Common myeloid progenitor, CD34-positive (primary cell): ENCODE results near the gene TRAPPC10.

Experiments used
- CTCF ChIA-PET: fragments of 350-600 bp; sonication (Branson Sonifier 250); formaldehyde crosslinking; loops from one replicate; lab custom pipeline; 2021; ENCODE audit warnings: antibody characterized with exemption; lab: Charles Lee
- POLR2A ChIA-PET: fragments of 350-600 bp; sonication (Branson Sonifier 250); formaldehyde crosslinking; loops from one replicate; lab custom pipeline; 2021; ENCODE audit warnings: antibody characterized with exemption; lab: Charles Lee
- DNase-seq, 3 donors: peaks; one replicate each; pipeline versions ENCODE4 v3.0.0 to v3.0.0-alpha.2; 2013
- H3K27ac ChIP-seq, 2 experiments: 1 replicate in 1 of 2; 2 replicates in 1 of 2; pipeline ENCODE4 v1.7.0; 2013; ENCODE audit warnings: inconsistent platforms in 2 of 2, low read length in 2 of 2, mild to moderate bottlenecking in 2 of 2, low read depth in 1 of 2, moderate library complexity in 1 of 2; ENCODE audit not compliant: severe bottlenecking in 2 of 2, insufficient read depth in 1 of 2, poor library complexity in 1 of 2
- H3K27me3 ChIP-seq, 5 experiments: replicated peaks in 2 of 5; 1 replicate in 3 of 5; 2 replicates in 2 of 5; pipeline versions ENCODE4 v1.6.1 to v1.7.0; 2013; ENCODE audit warnings: low read length in 4 of 5, mild to moderate bottlenecking in 2 of 5, moderate library complexity in 2 of 5, inconsistent platforms in 1 of 5; ENCODE audit not compliant: insufficient read depth in 5 of 5, control insufficient read depth in 4 of 5
- H3K36me3 ChIP-seq, 4 experiments: 1 replicate in 2 of 4; 2 replicates in 2 of 4; pipeline versions ENCODE4 v1.6.1 to v1.7.0; 2013; ENCODE audit warnings: low read length in 3 of 4, control low read depth in 1 of 4, mild to moderate bottlenecking in 1 of 4; ENCODE audit not compliant: control insufficient read depth in 4 of 4, insufficient read depth in 4 of 4
- H3K4me1 ChIP-seq, 4 experiments: 1 replicate in 3 of 4; 2 replicates in 1 of 4; pipeline versions ENCODE4 v1.6.1 to v1.7.1; 2013; ENCODE audit warnings: low read length in 3 of 4, mild to moderate bottlenecking in 3 of 4, control low read depth in 1 of 4, inconsistent platforms in 1 of 4, moderate library complexity in 1 of 4; ENCODE audit not compliant: control insufficient read depth in 4 of 4, insufficient read depth in 4 of 4; ENCODE audit errors: control extremely low read depth in 1 of 4
- H3K4me3 ChIP-seq, 7 experiments: 1 replicate in 4 of 7; 2 replicates in 3 of 7; pipeline versions ENCODE4 v1.5.1 to v1.7.0; 2013; ENCODE audit warnings: mild to moderate bottlenecking in 7 of 7, low read length in 6 of 7, moderate library complexity in 6 of 7, inconsistent platforms in 2 of 7, low read depth in 2 of 7, control low read depth in 1 of 7; ENCODE audit not compliant: insufficient read depth in 4 of 7, control insufficient read depth in 1 of 7; ENCODE audit errors: extremely low read depth in 1 of 7
- H3K9me3 ChIP-seq, 5 experiments: 1 replicate in 4 of 5; 2 replicates in 1 of 5; pipeline versions ENCODE4 v1.6.1 to v1.7.1; 2013; ENCODE audit warnings: low read length in 4 of 5, mild to moderate bottlenecking in 2 of 5, inconsistent platforms in 1 of 5, low read depth in 1 of 5, moderate library complexity in 1 of 5; ENCODE audit not compliant: control insufficient read depth in 4 of 5, insufficient read depth in 2 of 5; ENCODE audit errors: control extremely low read depth in 1 of 5
- WGBS: methylation state at CpG from one replicate; pipeline ENCODE4 v1.1.5; 2013; ENCODE audit not compliant: insufficient coverage; 5-methylcytosine and 5-hydroxymethylcytosine counted together

TRAPPC10 gene

DNA sequence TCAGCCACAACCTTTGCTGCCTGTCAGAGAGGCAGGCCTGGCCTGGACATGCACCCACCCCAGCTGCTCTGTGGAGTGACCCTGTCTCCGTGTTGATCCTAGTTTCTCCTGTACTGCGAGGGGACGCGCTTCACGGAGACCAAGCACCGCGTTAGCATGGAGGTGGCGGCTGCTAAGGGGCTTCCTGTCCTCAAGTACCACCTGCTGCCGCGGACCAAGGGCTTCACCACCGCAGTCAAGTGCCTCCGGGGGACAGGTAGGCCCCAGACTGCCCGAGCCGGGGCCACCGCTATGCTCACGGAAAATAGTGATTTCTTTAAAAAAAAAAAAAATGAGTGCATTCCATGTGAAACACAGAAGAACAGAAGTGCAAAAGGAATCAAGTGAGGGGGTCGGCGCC is 41.6 kb upstream of the TRAPPC10 start:
- Histone ChIP-seq H3K27me3 (no peaks in the 10 kb centered on the region), H3K4me1 (peaks cover 0 to 3% (median 0%) of the 10 kb centered on the region in 4 experiments), H3K36me3 (peaks cover 7 to 49% (median 37%) of the 10 kb centered on the region in 4 experiments), H3K27ac (no peak overlapping the region), H3K4me3 (no peak overlapping the region), H3K9me3 (no peaks in the 10 kb centered on the region)
- ChIA-PET POLR2A (no interaction called here), CTCF (interaction anchor here (0.9 kb wide), 1 partner anchor 30 kb away, joined by 3 read pairs; no protein-coding TSS in a partner anchor)
- no peak for DNase-seq
- WGBS, result 96% methylated on average over 16 of the region's 18 CpGs

DNA sequence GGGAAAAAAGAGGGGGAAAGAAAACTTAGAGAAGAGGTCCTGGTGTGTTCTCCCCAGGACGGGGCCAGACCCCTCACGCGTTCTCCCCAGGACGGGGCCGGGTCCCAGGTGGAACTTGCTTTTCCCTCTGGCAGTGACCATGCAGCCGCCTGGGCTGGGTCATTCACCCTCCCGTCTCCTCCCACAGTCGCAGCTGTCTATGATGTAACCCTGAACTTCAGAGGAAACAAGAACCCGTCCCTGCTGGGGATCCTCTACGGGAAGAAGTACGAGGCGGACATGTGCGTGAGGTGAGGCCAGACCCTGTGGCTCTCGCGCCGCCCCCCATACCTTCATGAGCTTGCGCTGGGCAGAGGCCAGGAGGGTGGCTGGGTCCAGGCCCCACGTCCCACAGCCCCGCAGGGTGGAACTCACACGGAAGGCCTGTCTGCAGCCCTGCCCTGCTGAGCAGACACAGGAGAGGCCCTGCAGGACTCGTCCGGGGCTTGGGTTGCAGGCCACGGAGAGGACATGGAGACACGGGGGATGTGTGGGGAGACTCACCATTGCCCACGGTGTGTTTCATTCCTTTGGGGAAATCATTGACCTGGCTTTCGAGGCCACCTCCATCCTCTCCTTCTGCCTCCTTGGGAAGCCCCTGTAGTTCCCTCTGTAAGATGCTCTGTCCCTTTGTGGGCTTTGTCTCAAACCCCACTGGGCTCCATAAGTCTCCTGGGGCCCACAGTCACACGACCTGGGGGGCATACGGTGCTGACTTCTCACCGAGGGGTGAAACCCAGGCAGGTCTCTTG is 40.7 kb upstream of the TRAPPC10 start:
- Histone ChIP-seq H3K27me3 (no peaks in the 10 kb centered on the region), H3K27ac (no peak overlapping the region), H3K4me1 (peaks cover 0 to 3% (median 0%) of the 10 kb centered on the region in 4 experiments), H3K4me3 (no peak overlapping the region), H3K36me3 (peaks cover 7 to 49% (median 35%) of the 10 kb centered on the region in 4 experiments), H3K9me3 (no peaks in the 10 kb centered on the region)
- no peak for DNase-seq
- ChIA-PET POLR2A (no interaction called here), CTCF (no interaction called here)
- 96% methylated on average over 29 of the region's 29 CpGs for WGBS

DNA sequence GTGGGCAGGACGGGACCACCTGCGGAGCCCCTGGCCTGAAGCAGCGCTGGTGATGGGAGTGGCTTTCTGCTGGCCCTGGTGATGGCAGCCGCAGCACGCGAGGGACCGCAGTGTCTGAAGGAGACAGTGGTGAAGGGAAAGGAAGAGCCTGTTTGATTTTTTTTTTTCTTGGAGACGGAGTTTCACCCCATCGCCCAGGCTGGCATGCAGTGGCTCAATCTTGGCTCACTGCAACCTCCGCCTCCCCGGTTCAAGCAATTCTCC is 40.2 kb upstream of the TRAPPC10 start:
- no peak overlapping the region for H3K27ac ChIP-seq
- no peaks in the 10 kb centered on the region for H3K27me3 ChIP-seq
- no peak overlapping the region for H3K4me3 ChIP-seq
- peaks cover 7 to 46% (median 32%) of the 10 kb centered on the region in 4 experiments for H3K36me3 ChIP-seq
- ChIA-PET CTCF (no interaction called here), POLR2A (no interaction called here)
- H3K9me3 ChIP-seq, result no peaks in the 10 kb centered on the region
- DNase-seq, result no peak
- 98% methylated on average over 10 of the region's 11 CpGs for WGBS
- H3K4me1 ChIP-seq, result peaks cover 0 to 3% (median 0%) of the 10 kb centered on the region in 4 experiments

DNA sequence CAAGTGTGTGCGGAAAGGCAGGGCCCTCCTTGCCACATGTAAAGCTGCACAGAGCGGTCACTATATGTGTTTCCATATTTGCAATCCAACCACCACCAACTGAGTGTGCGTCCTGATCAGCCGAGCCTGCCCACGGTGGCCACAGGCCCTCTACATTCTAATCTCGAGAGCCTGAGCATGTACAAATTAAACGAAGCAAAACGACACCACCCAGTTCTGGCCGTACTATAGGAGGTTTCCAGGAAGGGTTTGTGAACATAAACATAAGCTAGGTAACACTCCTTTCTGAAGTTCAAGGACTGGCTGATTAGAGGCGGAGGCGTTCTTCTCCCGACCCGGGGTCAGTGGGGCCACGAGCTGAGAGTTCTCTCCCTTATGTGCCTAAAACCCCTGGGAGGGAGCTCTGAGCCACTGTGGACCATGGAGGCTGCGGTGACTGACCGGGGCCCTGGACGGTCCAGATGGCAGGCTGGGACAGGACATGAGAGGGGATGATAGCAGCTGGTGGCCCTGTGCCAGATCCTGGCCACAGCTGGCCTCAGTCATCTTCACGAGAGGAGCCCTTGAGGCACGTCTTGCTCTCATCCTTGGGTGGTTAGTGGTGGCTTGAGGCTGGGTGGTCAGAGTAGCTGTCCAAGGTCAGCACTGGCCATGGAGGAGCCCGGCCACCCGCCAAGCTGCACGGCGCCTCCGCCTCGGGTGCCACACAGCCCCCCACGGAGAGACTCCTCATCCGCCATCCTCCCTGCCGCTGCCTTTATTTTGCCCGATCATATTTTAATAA is 39.1 kb upstream of the TRAPPC10 start:
- WGBS, result 93% methylated on average over 24 of the region's 29 CpGs
- DNase-seq, result no peak
- peaks cover 7 to 43% (median 28%) of the 10 kb centered on the region in 4 experiments for H3K36me3 ChIP-seq
- H3K27me3 ChIP-seq, result no peaks in the 10 kb centered on the region
- no peak overlapping the region for H3K27ac ChIP-seq
- peaks cover 0 to 3% (median 0%) of the 10 kb centered on the region in 4 experiments for H3K4me1 ChIP-seq
- H3K9me3 ChIP-seq, result no peaks in the 10 kb centered on the region
- CTCF ChIA-PET, result interaction anchor here (0.8 to 1.0 kb wide), 3 partner anchors 9 to 165 kb away, joined by 3 to 4 read pairs (median 3); no protein-coding TSS in a partner anchor
- H3K4me3 ChIP-seq, result no peak overlapping the region
- POLR2A ChIA-PET, result no interaction called here

DNA sequence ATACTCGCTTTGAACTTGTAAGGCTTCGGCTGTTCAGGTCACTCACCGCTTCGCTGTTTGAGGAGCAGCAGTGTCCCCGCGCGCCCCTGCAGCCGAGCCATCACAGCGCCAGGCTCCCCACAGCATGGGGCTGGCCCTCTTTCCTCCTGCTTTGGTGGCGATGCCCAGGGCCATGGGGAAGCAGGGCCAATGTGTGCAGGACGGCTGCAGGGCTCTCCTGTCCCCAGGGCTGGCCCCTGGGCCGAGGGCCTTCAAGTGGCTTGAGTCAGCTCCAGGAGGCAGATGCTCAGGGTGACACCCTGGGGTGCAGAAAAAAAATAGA is 38.5 kb upstream of the TRAPPC10 start:
- H3K27ac ChIP-seq, result no peak overlapping the region
- no peak for DNase-seq
- peaks cover 0 to 3% (median 0%) of the 10 kb centered on the region in 4 experiments for H3K4me1 ChIP-seq
- H3K27me3 ChIP-seq, result no peaks in the 10 kb centered on the region
- 95% methylated on average over 10 of the region's 12 CpGs for WGBS
- ChIA-PET POLR2A (no interaction called here), CTCF (interaction anchor here (0.9 to 1.0 kb wide), 2 partner anchors 8 to 165 kb away, joined by 3 to 4 read pairs; no protein-coding TSS in a partner anchor)
- no peaks in the 10 kb centered on the region for H3K9me3 ChIP-seq
- no peak overlapping the region for H3K4me3 ChIP-seq
- peaks cover 7 to 47% (median 29%) of the 10 kb centered on the region in 4 experiments for H3K36me3 ChIP-seq

DNA sequence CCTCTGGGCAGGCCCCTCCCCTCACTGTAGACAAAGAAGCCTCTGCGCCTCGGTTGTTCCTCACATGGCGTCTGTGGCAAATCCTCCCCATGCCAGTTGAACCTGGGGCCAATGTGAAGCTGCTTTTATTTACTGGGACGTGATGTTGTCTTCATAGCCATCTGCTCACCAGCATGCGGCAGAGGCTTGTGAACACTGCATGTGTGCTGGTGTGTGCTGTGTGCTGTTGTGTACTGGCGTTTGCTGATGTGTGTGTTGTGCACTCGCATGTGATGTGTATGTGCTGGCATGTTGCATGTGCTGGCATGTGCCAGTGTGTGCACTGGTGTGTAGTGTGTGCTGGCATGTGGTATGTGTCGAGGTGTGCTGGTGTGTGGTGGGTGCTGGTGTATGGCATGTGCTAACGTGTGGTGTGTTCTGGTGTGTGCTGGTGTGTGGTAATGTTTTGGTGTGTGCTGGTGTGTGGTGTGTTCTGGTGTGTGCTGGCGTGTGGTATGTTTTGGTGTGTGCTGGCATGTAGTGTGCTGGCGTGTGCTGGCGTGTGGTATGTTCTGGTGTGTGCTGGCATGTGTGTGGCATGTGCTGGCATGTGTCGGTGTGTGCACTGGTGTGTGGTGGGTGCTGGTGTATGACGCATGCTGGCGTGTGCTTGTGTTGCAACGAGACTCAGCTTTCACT is 37.2 kb upstream of the TRAPPC10 start:
- Histone ChIP-seq H3K36me3 (peaks cover 7 to 37% (median 24%) of the 10 kb centered on the region in 4 experiments), H3K27me3 (no peaks in the 10 kb centered on the region), H3K4me3 (no peak overlapping the region), H3K27ac (no peak overlapping the region), H3K4me1 (peaks cover 0 to 3% (median 0%) of the 10 kb centered on the region in 4 experiments), H3K9me3 (no peaks in the 10 kb centered on the region)
- DNase-seq, result peak in 1 of 3 donors; percentile 6
- WGBS, result 92% methylated on average over 12 of the region's 16 CpGs
- ChIA-PET CTCF (interaction anchor here (0.7 to 4.1 kb wide), 15 partner anchors 11 to 178 kb away, joined by 3 to 31 read pairs (median 3); no protein-coding TSS in a partner anchor), POLR2A (no interaction called here)
